Tibial nerve (tissue), 4 donors: ENCODE measurements around the gene ALDH8A1. TPM values are rescaled to one million over a fixed set of nuclear protein-coding genes. Genes with fewer than 3 reads are reported as not detected.

Source experiments
- DNase-seq, 2 donors: peaks; one replicate each; pipeline ENCODE4 v3.0.0-alpha.2; 2019; ENCODE audit warnings: low spot score in 2 of 2
- H3K27ac ChIP-seq, 4 donors: fragments of 200-600 bp; sonication (generic) in 3 of 4; one replicate each; pipeline ENCODE4 v1.5.1; 2017 to 2019; ENCODE audit warnings: mild to moderate bottlenecking in 1 of 4
- H3K27me3 ChIP-seq, 2 donors: fragments of 200-600 bp; sonication (generic) in 1 of 2; one replicate each; pipeline versions ENCODE4 v1.5.1 to v1.6.0; 2017 to 2019
- H3K36me3 ChIP-seq, 3 donors: fragments of 200-600 bp; sonication (generic); one replicate each; pipeline ENCODE4 v1.5.1; 2018 to 2019
- H3K4me1 ChIP-seq, 4 donors: fragments of 200-600 bp; sonication (generic) in 3 of 4; one replicate each; pipeline ENCODE4 v1.5.1; 2017 to 2019
- H3K4me3 ChIP-seq, 4 donors: fragments of 200-600 bp; sonication (generic) in 3 of 4; one replicate each; pipeline ENCODE4 v1.5.1; 2017 to 2019; ENCODE audit warnings: mild to moderate bottlenecking in 1 of 4, moderate library complexity in 1 of 4
- H3K9me3 ChIP-seq, 4 donors: fragments of 200-600 bp; sonication (generic) in 3 of 4; one replicate each; pipeline ENCODE4 v1.5.1; 2017 to 2019
- EP300 ChIP-seq, 2 donors: sonication (generic); formaldehyde crosslinking; IDR thresholded peaks; one replicate each; pipeline ENCODE4 v1.6.1; 2017; ENCODE audit warnings: antibody characterized with exemption in 2 of 2, mild to moderate bottlenecking in 1 of 2
- POLR2A ChIP-seq, 2 donors: fragments of 450-650 bp; IDR thresholded peaks; one replicate each; pipeline ENCODE4 v1.6.1; 2017; ENCODE audit warnings: antibody characterized with exemption in 2 of 2, mild to moderate bottlenecking in 2 of 2, moderate library complexity in 2 of 2
- WGBS, 2 donors: methylation state at CpG; one replicate each; pipeline ENCODE4 v1.1.5; 2018; 5-methylcytosine and 5-hydroxymethylcytosine counted together
- total RNA-seq, 4 donors: library from RNA; depleted of rRNA; stranded (reverse); fragments of >200 nt; gene quantifications; one replicate each; pipeline ENCODE4 v1.1.0, GENCODE V29; 2016
- TF ChIP-seq, protein P1 (sequence below), 5 experiments: fragments of 200-600 bp in 3 of 5; fragments of 450-650 bp in 2 of 5; sonication (generic) in 3 of 5; IDR thresholded peaks; one replicate each; pipeline ENCODE4 v1.5.1; 2016 to 2019; ENCODE audit warnings: antibody characterized with exemption in 5 of 5, mild to moderate bottlenecking in 3 of 5, moderate library complexity in 2 of 5

Gene ALDH8A1
- total RNA-seq, 4 donors from 2014 or later: 0.90 to 4.2 (median 2.3) TPM

GRCh38 chr6:134932535-134933470, 17.1 kb downstream of the ALDH8A1 start:
- Histone ChIP-seq H3K9me3 (no peaks in the 10 kb centered on the region), H3K4me1 (no peaks in the 10 kb centered on the region), H3K27ac (no peak overlapping the region), H3K36me3 (peaks cover 0 to 5% (median 0%) of the 10 kb centered on the region in 3 donors), H3K27me3 (no peaks in the 10 kb centered on the region), H3K4me3 (no peak overlapping the region)
- no peak for DNase-seq
- WGBS, 2 donors: 92 to 93% methylated on average over 11 of the region's 11 CpGs
- TF ChIP-seq EP300 (IDR thresholded peaks at IDR 0.05) (no peak), POLR2A (IDR thresholded peaks at IDR 0.05) (no peak)
- TF ChIP-seq, protein P1, sequence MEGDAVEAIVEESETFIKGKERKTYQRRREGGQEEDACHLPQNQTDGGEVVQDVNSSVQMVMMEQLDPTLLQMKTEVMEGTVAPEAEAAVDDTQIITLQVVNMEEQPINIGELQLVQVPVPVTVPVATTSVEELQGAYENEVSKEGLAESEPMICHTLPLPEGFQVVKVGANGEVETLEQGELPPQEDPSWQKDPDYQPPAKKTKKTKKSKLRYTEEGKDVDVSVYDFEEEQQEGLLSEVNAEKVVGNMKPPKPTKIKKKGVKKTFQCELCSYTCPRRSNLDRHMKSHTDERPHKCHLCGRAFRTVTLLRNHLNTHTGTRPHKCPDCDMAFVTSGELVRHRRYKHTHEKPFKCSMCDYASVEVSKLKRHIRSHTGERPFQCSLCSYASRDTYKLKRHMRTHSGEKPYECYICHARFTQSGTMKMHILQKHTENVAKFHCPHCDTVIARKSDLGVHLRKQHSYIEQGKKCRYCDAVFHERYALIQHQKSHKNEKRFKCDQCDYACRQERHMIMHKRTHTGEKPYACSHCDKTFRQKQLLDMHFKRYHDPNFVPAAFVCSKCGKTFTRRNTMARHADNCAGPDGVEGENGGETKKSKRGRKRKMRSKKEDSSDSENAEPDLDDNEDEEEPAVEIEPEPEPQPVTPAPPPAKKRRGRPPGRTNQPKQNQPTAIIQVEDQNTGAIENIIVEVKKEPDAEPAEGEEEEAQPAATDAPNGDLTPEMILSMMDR (IDR thresholded peaks at IDR 0.05): no peak

DNA sequence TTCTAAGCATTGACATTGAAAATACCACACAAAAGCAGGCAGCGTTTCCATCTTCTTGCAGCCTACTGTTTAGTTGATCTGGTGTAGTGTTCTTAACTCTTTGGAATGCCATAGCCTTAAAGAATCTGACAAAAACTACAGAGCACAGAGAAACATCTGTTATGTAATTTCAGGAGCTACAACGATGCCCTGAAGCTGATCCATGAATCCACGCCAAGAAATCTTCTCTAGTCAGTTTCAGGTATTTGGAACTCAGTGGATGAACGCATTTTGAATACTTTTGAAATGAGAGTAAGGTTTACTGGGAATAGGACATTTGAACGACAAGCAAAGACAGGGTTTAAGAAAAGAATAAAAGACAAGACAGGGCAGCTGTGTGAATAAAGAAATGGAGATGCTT, 17.8 kb downstream of the ALDH8A1 start:
- H3K27me3 ChIP-seq: no peaks in the 10 kb centered on the region
- H3K9me3 ChIP-seq: no peaks in the 10 kb centered on the region
- H3K4me3 ChIP-seq: no peak overlapping the region
- no peaks in the 10 kb centered on the region for H3K4me1 ChIP-seq
- 61 to 63% methylated on average over 5 of the region's 5 CpGs for WGBS, 2 donors
- TF ChIP-seq, protein P1 (IDR thresholded peaks at IDR 0.05): no peak
- TF ChIP-seq EP300 (IDR thresholded peaks at IDR 0.05) (no peak), POLR2A (IDR thresholded peaks at IDR 0.05) (no peak)
- H3K27ac ChIP-seq: no peak overlapping the region
- H3K36me3 ChIP-seq: peaks cover 0 to 5% (median 0%) of the 10 kb centered on the region in 3 donors
- no peak for DNase-seq

DNA sequence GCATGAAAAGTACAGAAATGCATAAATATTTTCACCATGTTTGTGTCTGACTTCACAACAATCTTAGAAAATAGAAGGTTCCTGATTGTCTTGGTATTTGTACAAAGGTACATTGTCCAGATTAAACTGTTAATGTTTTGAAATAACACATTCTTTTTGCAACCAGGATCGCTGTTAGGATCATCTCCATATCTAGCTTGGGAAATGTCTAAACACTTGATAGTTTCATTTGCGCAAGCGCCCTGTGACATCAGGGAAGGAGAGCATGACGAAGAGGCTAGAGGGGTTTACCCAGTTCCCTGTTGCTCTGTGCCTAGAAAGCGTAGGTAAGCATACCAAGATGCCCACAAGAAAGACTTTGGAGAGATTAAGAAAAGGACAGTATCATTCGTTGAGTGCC, 19.4 kb downstream of the ALDH8A1 start:
- Histone ChIP-seq H3K27me3 (no peaks in the 10 kb centered on the region), H3K36me3 (peaks cover 0 to 5% (median 0%) of the 10 kb centered on the region in 3 donors), H3K4me1 (no peaks in the 10 kb centered on the region), H3K4me3 (no peak overlapping the region), H3K27ac (no peak overlapping the region), H3K9me3 (no peaks in the 10 kb centered on the region)
- 88 to 97% methylated on average over 6 of the region's 6 CpGs for WGBS, 2 donors
- TF ChIP-seq EP300 (IDR thresholded peaks at IDR 0.05) (no peak), POLR2A (IDR thresholded peaks at IDR 0.05) (no peak)
- TF ChIP-seq, protein P1 (IDR thresholded peaks at IDR 0.05): no peak
- DNase-seq: no peak

- WGBS, 2 donors: 80 to 81% methylated on average over 6 of the region's 6 CpGs
- no peak overlapping the region for H3K4me3 ChIP-seq
- no peaks in the 10 kb centered on the region for H3K4me1 ChIP-seq
- H3K9me3 ChIP-seq: no peaks in the 10 kb centered on the region
- H3K36me3 ChIP-seq: peaks cover 0 to 5% (median 0%) of the 10 kb centered on the region in 3 donors
- DNase-seq: no peak
- no peaks in the 10 kb centered on the region for H3K27me3 ChIP-seq
- no peak overlapping the region for H3K27ac ChIP-seq
- TF ChIP-seq, protein P1 (IDR thresholded peaks at IDR 0.05): no peak
- TF ChIP-seq EP300 (IDR thresholded peaks at IDR 0.05) (no peak), POLR2A (IDR thresholded peaks at IDR 0.05) (no peak)
These were observed 21.6 kb downstream of the ALDH8A1 start for GRCh38 chr6:134928151-134928900.

DNA sequence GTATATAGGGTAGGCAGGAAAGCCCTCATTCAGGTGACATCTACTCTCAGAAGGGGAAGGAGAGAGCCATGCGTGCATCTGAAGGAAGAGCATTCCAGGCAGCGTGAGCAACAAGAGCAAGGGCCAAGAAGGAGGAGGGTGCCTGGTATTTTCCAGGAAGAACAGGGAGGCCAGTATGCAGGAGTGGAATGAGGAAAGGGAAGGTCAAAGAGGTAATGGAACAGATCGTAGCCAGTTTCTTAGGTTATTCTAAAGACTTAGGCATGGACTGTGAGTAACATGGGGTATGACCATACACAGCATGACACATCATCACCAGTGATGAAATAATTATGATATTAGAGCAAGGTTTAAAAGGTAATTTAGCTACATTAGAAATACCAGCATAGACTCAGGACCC, 24.1 kb downstream of the ALDH8A1 start:
- Histone ChIP-seq H3K4me3 (no peak overlapping the region), H3K36me3 (no peaks in the 10 kb centered on the region), H3K27me3 (no peaks in the 10 kb centered on the region), H3K9me3 (no peaks in the 10 kb centered on the region), H3K4me1 (no peaks in the 10 kb centered on the region), H3K27ac (no peak overlapping the region)
- no peak for DNase-seq
- TF ChIP-seq, protein P1 (IDR thresholded peaks at IDR 0.05): no peak
- TF ChIP-seq EP300 (IDR thresholded peaks at IDR 0.05) (no peak), POLR2A (IDR thresholded peaks at IDR 0.05) (no peak)
- 73 to 76% methylated on average over 3 of the region's 3 CpGs for WGBS, 2 donors
